Measurements from ENCODE around the gene KLHDC3. TPM values are rescaled to one million over a fixed set of nuclear protein-coding genes. Genes with fewer than 3 reads are reported as not detected.
A peak's percentile ranks its signal among the peaks of the same experiment; 100 is the strongest.

The KLHDC3 gene
- total and polyA plus RNA-seq, 12 donors, result 51.2 to 144 (median 110) TPM

DNA sequence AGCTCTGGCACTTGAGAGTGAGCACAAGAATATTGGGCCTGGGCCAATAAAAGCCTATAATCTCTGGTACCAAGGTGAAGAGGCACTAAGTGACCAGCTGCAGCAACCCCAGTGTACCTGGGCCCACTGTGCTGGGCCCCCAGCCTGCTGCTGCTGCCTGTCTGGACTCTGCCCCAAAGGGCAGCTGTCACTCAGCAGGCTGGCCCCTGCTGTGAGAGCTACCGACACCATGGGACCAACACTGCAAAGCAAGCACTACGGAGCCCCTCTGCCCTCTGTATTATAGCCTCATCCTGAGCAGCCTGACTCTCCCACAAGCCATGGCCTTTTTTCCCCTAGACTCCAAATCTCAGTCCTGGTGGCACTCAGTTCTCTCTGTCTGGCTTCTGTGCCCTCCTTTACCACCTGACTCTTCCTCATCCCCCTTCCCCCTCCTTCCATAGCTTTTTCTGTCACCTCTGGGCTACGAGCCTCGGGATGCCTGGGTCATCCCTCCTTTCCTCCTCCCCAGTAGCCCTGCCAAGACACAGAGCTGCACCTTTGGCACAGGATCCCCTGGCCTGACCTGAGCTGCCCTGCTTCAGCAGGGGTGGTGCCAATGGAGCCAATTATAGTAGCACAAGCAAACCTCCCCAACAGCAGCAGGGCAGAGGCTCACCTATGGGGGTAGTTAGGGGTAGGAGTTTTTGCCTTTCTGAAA, 21.6 kb downstream of the KLHDC3 start:
- 58 to 67% (median 64%) methylated on average over 4 of the region's 4 CpGs for WGBS, 4 donors
- no peaks in the 10 kb centered on the region for H3K4me1 ChIP-seq (replicated peaks in 1 of 2)
- no peak overlapping the region for H3K4me3 ChIP-seq
- TF ChIP-seq POLR2A (IDR thresholded peaks at IDR 0.05), result no peak
- H3K27me3 ChIP-seq, result no peaks in the 10 kb centered on the region
- no peaks in the 10 kb centered on the region for H3K9me3 ChIP-seq (replicated peaks in 1 of 3)
- H3K27ac ChIP-seq, result no peak overlapping the region
- intact Hi-C loops (cut with DNase I), result no loop called here
- H3K36me3 ChIP-seq (replicated peaks in 1 of 2), result peaks cover 0 to 82% of the 10 kb centered on the region in 2 donors
- DNase-seq, result peak in 5 of 7 donors; percentile 35 to 69 (median 52)

GRCh38 chr6:43036712-43037111, 22.7 kb downstream of the KLHDC3 start:
- Histone ChIP-seq H3K27me3 (no peaks in the 10 kb centered on the region), H3K27ac (no peak overlapping the region), H3K4me3 (no peak overlapping the region), H3K36me3 (replicated peaks in 1 of 2) (peaks cover 0 to 79% of the 10 kb centered on the region in 2 donors), H3K4me1 (replicated peaks in 1 of 2) (no peaks in the 10 kb centered on the region), H3K9me3 (replicated peaks in 1 of 3) (no peaks in the 10 kb centered on the region)
- intact Hi-C loops (cut with DNase I), result no loop called here
- no peak for TF ChIP-seq POLR2A (IDR thresholded peaks at IDR 0.05)
- TF ChIP-seq, protein P1, sequence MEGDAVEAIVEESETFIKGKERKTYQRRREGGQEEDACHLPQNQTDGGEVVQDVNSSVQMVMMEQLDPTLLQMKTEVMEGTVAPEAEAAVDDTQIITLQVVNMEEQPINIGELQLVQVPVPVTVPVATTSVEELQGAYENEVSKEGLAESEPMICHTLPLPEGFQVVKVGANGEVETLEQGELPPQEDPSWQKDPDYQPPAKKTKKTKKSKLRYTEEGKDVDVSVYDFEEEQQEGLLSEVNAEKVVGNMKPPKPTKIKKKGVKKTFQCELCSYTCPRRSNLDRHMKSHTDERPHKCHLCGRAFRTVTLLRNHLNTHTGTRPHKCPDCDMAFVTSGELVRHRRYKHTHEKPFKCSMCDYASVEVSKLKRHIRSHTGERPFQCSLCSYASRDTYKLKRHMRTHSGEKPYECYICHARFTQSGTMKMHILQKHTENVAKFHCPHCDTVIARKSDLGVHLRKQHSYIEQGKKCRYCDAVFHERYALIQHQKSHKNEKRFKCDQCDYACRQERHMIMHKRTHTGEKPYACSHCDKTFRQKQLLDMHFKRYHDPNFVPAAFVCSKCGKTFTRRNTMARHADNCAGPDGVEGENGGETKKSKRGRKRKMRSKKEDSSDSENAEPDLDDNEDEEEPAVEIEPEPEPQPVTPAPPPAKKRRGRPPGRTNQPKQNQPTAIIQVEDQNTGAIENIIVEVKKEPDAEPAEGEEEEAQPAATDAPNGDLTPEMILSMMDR (IDR thresholded peaks at IDR 0.05), result no peak
- WGBS, 4 donors, result 89 to 95% (median 93%) methylated on average over 9 of the region's 9 CpGs
- no peak for DNase-seq

DNA sequence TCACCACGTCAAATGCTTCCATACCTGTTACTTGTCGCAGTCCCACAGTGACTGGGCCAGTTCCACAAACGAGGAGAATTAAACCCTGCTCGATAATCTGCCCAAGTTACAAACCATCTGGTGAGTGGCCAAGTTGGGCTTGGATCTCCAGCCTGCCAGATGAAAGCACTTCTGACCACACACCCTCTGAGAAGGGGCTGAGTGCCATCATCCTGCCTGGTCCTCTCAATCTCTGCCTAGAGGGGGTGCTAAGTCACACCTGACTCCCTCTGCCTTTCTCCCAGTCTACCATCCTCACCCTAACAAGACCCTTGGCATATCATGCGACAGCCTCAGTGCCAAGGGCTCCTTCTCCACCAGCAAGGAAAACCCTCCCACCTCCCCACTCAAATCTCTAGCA, 23.1 kb downstream of the KLHDC3 start:
- Histone ChIP-seq H3K9me3 (replicated peaks in 1 of 3) (no peaks in the 10 kb centered on the region), H3K27me3 (no peaks in the 10 kb centered on the region), H3K36me3 (replicated peaks in 1 of 2) (peaks cover 0 to 74% of the 10 kb centered on the region in 2 donors), H3K27ac (no peak overlapping the region), H3K4me1 (replicated peaks in 1 of 2) (no peaks in the 10 kb centered on the region), H3K4me3 (no peak overlapping the region)
- TF ChIP-seq, protein P1 (IDR thresholded peaks at IDR 0.05), result no peak
- no peak for TF ChIP-seq POLR2A (IDR thresholded peaks at IDR 0.05)
- no peak for DNase-seq
- intact Hi-C loops (cut with DNase I), result no loop called here
- WGBS, 4 donors, result 88 to 96% (median 90%) methylated on average over 5 of the region's 5 CpGs

DNA sequence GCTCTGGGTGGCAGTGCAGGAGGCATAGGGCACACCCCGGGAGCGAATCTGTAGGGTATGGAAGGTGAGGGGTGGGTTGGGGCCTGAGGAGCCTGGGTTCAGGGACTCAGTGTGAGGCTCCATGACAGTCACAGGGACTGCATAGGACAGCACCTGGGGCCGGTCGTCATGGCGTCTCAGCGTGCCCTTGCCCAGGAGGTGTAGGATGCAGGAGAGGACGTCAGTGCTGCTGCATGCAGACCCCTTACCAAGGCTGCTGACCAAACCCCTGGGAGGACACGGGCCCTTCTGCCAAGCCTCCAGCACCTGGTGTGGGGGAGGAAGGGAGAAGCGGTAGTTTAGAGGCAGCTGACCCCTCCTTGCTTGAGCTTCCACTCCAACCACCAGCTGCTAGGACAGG, 23.7 kb downstream of the KLHDC3 start:
- Histone ChIP-seq H3K4me1 (replicated peaks in 1 of 2) (no peaks in the 10 kb centered on the region), H3K9me3 (replicated peaks in 1 of 3) (no peaks in the 10 kb centered on the region), H3K36me3 (replicated peaks in 1 of 2) (peaks cover 0 to 73% of the 10 kb centered on the region in 2 donors), H3K27me3 (no peaks in the 10 kb centered on the region), H3K27ac (no peak overlapping the region), H3K4me3 (no peak overlapping the region)
- no peak for DNase-seq
- no peak for TF ChIP-seq POLR2A (IDR thresholded peaks at IDR 0.05)
- TF ChIP-seq, protein P1 (IDR thresholded peaks at IDR 0.05), result no peak
- intact Hi-C loops (cut with DNase I), result no loop called here
- WGBS, 4 donors, result 88 to 97% (median 92%) methylated on average over 4 to 9 of the region's 9 CpGs

- 85 to 91% (median 88%) methylated on average over 6 to 9 of the region's 9 CpGs for WGBS, 4 donors
- H3K27ac ChIP-seq, result no peak overlapping the region
- TF ChIP-seq, protein P1 (IDR thresholded peaks at IDR 0.05), result no peak
- no peak for TF ChIP-seq POLR2A (IDR thresholded peaks at IDR 0.05)
- no peak for DNase-seq
- no peaks in the 10 kb centered on the region for H3K4me1 ChIP-seq (replicated peaks in 1 of 2)
- H3K4me3 ChIP-seq, result no peak overlapping the region
- intact Hi-C loops (cut with DNase I), result no loop called here
- H3K9me3 ChIP-seq (replicated peaks in 1 of 3), result no peaks in the 10 kb centered on the region
- peaks cover 0 to 76% of the 10 kb centered on the region in 2 donors for H3K36me3 ChIP-seq (replicated peaks in 1 of 2)
- H3K27me3 ChIP-seq, result no peaks in the 10 kb centered on the region
Observed at GRCh38 chr6:43038727-43039126, 24.7 kb downstream of the KLHDC3 start.
